Fibroblast of upper back skin (primary cell): ENCODE measurements around the gene SFXN5.
A peak's percentile ranks its signal among the peaks of the same experiment; 100 is the strongest.

Experiments
- DNase-seq: peaks from one replicate; pipeline ENCODE4 v3.0.0-alpha.2; 2013

Gene SFXN5

GRCh38 chr2:72991439-72991725 is 80.1 kb downstream of the SFXN5 start:
- DNase-seq, result no peak

DNA sequence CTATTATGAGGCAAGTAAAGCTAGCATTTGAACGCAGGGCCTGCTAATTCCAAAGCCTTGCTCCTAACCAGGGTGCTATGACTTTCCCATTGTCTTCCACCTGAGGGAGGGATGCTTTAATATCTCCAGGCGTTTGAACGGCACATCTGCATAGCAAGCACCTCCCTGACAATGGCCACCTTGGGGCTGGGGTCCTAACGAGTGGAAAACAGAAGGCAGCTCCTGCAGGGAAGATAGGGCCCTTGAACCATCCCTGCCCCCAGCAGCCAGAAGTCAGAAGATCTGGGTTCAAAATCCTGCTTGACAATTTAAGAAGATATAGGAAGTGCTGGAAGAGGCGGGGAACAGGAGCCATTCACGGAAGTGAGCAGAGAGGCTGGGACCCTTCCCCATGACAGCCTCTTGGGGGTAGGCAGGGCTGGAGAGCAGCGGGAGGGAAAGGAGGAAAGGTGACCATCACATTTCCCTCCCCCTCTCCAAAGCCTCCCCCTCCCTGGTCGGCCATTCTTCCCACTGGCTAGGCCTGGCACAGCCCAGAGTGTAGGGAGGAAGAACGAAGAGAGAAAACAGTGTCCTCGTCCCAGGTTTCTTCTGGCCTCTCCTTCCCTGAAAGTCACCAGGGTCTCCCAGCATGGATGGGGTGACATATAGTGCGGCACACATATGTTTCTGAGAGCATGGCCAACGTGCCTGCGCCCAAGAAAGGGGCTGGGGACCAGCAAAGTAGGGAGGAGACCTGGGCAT is 80.6 kb downstream of the SFXN5 start:
- DNase-seq, result no peak

DNA sequence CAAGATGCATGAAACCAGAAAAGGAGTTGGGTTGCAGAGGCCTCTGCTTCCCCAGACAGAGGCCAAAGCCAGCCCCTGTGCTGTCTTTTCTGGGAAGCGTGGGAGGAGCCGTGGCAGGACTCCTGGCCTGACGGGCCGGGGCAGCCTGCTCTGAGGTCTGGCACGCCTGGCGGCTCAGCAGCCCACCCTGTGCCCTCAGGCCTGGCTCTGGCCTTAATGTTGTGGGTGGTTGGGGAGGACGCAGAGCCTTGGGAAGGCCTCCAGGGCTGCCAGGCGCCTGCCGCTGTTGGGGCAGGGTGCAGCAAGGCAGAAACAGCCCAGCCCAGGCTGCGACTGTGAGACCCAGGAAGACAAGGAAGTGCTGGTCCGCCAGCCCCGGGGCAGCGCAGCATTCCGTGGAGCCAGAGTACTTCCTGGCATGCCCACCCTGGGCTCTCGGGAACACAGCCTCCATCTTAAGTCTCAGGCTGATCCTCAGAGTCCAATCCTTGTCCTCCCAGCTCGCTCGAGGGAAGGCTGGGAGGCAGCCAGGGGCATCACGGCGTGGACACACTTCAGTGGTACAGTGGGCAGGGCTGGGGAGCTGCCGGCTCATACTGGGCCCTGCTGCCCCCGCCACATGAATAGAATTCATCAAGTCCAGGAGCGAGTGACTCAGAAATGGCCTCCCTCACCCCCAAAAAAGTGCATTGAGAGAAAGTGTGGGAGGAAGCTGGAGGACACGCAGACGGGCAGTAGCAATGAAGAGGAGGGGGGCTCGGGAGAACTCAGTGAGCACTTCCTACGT is 81.5 kb downstream of the SFXN5 start:
- DNase-seq, result no peak

- DNase-seq, result no peak
These were observed 82.7 kb downstream of the SFXN5 start for GRCh38 chr2:72988726-72989273.

DNA sequence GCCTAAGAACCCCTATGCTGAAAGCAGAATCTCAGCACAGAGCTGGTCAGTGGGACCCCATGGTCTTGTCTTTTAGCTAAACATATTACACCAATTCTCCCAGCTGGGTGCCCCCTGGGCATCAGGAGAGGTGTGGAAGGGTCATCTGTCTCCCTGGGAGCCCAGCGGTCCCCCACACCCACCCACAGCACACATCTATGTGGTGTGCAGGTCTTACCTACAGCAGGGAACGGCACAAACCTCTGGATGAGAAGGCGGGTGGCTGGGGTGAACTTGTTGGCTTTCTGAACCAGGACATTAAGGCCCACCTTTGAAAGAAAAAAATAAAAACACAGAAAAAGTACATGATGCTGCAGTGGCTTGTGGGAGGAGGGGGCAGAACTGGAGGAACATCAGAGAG is 83.5 kb downstream of the SFXN5 start:
- DNase-seq, result no peak

GRCh38 chr2:72985891-72986683 is 85.4 kb downstream of the SFXN5 start:
- DNase-seq, result no peak

- DNase-seq, result no peak
These were observed 86.4 kb downstream of the SFXN5 start for GRCh38 chr2:72985136-72985535.

GRCh38 chr2:72984172-72984671 is 87.3 kb downstream of the SFXN5 start:
- no peak for DNase-seq

DNA sequence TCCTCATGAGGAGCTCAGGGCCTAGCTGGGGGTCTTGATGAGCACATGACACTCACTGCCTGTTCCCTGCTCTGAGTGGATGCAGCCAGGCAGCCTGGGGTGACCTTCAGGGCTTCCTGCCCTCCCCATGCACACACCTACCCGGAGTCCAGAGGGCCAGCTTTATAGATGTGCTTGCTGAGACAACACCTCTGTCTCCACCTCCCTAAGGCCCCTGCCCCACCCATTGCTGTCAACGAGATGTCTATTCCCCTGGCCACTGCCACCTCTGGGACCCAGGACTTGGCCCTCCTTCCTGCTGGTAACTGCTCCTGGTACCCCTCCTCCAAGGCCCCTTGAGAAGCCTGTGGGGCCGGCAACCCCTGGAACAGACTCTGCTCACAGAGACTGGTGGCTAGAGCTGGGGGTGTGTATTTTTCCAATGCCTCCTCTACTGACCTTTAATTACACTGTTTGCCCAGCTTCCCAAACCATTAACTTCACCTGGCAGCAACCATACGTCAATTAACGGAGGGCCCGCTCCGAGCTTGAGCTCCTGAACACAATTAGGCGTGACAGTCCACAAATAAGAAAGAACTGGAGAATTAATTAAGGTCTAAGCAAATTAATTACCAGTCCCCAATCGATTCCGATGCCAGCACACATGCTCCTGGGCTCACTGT is 87.9 kb downstream of the SFXN5 start:
- no peak for DNase-seq

DNA sequence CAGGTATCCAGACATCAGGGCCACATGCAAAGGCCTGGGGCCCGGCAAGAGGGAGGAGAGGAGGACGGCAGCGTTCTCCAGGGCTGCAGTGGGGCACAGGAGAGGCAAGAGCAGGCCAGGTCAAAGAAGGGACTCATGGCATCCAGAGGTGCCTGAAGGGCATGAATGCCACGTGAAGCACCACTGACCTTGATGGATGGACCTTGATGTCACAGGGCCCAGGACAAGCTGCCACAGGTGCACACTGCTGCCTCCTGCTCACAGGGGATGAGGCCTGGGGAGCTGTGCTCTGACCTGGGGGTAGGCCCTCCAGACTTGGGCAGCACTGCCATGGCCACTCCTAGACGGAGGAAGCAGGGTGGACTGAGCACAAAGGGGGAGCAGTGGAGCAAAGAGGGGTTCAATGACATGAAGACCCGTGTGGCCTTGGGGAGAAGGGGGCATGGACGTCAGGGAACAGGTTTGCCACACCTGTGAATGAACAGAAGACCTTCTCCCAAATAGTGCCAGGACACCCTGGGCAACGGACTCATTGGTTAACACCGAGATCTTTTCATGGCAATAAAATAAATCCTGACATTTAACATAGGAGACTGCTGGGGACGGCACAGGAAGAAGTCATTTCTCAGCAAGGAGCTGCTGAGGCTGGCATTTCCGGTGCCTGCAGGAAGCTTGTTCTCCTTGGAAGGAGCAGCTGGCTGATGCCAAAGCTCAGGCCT is 88.6 kb downstream of the SFXN5 start:
- no peak for DNase-seq

DNA sequence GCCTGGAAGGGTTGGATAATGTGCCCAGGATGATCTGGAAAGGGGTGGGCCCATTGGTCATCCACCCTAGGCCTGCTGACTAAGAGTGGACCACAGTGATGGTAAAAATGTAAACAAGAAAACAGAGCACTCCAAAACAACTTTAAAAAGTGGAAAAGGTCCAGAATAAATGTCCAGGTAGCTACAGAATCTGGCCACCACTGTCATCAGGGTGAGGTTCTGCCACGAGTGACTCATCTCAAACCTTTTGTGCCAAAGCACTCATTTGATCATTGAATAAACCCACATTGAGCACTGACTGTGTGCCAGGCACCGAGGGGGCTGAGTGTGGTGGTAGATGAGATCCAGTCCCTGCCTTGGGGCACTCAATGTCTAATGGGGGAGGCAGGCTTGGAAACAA is 89.3 kb downstream of the SFXN5 start:
- DNase-seq, result no peak

GRCh38 chr2:72981536-72981935 is 90.0 kb downstream of the SFXN5 start:
- DNase-seq, result no peak

- DNase-seq, result peak; percentile 79
These were observed 90.8 kb downstream of the SFXN5 start for GRCh38 chr2:72980535-72981217.

GRCh38 chr2:72979896-72980295 is 91.6 kb downstream of the SFXN5 start:
- DNase-seq, result no peak

DNA sequence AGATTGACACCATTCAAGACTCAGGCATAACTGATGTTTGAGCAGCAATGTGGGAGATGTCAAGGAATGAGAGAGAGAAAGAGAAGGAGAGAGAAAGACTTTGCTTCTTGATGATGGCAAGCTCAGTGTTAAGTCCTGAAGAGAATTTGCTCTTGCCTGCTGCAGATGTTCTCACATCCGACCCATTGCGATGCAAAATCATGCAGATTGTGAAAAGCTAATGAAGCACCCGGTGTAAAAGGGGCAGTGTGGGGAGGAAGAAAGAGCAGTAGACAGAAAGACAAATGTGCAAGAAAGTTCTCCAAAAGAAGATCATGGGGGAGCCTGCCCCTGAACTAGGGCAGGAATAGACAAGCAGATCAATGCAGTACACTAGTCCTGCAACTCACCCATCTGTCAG is 96.5 kb downstream of the SFXN5 start:
- DNase-seq, result no peak

GRCh38 chr2:72974436-72974754 is 97.1 kb downstream of the SFXN5 start:
- DNase-seq, result no peak

- DNase-seq, result peak; percentile 54
These were observed 97.7 kb downstream of the SFXN5 start for GRCh38 chr2:72973566-72974435.

- no peak for DNase-seq
These were observed 98.4 kb downstream of the SFXN5 start for GRCh38 chr2:72973137-72973535.

DNA sequence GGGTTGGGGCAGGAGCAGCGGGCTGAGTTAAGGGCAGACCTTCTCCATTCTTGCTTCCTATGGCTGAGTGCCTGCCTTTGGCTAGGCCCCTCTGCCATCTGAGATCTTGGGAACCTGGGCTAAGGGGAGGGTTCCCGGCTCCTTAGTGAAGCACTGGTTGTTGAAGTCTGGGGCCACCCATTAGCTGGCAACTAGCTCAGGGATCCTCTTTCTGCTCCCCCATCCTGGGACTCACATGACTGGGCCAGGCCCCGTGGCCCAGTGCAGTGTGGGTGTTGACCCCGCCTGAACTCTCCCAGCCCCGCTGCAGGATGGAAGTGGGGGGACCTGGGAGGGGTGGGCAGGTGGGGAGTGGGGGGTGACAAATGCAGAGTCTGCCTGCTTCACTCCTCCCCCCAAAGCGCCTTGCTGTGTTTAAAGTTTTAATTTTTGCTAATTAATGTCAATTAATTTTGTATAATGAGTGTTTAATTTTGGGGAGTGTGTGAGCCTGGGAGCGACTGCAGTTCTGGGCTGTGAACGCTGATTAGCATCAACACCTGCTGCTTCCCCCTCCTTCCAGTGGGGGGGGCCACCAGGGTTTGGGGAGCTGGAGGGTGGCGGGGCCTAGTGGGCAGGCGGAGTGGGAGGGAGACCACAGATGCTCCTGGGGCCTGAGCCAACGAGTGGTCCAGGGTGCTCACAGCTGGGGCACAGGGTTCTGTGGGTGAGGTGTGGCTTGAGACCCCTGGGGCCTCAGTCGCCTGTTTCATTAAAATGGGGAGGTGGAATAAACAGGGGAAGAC is 99.0 kb downstream of the SFXN5 start:
- no peak for DNase-seq

DNA sequence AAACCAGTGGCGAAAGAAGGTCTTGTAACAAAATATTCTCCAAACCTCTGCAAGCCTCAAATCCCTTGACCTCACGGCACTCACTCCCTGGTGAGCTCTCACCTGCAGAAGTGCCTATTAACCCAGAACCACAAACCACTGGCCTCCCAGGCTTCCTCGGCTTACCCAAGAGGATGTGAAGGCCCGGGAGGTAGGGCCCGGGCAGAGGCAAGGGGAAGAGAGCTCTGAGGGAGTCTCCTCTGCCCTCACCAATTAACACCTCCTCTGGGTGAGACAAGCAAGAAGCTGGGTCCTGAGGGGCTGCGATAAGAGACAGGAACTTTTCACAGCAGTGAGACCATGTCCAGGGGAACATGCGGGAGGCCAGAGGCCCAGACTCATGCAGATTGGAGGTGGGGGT is 100.5 kb downstream of the SFXN5 start:
- DNase-seq, result no peak
